WTC11 (cell line): ENCODE data around the gene SCAMP3. TPM values are rescaled to one million over a fixed set of nuclear protein-coding genes. Genes with fewer than 3 reads are reported as not detected.

Experiments
- ATAC-seq: fragments of 200-7000 bp; cut with Tn5 transposase; 2 replicates; pipeline ENCODE4 v1.10.0; 2021; ENCODE audit warnings: mild to moderate bottlenecking, moderate library complexity
- CTCF ChIA-PET: fragments of 300-600 bp; sonication (Branson Sonifier 250); formaldehyde crosslinking; loops from one replicate; lab custom pipeline; 2021; ENCODE audit warnings: antibody characterized with exemption; lab: Charles Lee
- POLR2A ChIA-PET: fragments of 350-600 bp; sonication (Branson Sonifier 250); formaldehyde crosslinking; loops from one replicate; lab custom pipeline; 2021; ENCODE audit warnings: antibody characterized with exemption; lab: Charles Lee
- DNase-seq: peaks from one replicate; pipeline ENCODE4 v3.0.0; 2021; ENCODE audit warnings: low spot score
- H3K27ac Mint-ChIP-seq: 2 replicates; pipeline ENCODE4 v1.8.0; 2021; ENCODE audit warnings: mixed read lengths
- H3K27me3 Mint-ChIP-seq: 2 replicates; pipeline ENCODE4 v1.8.0; 2021; ENCODE audit warnings: low read depth, mild to moderate bottlenecking, moderate library complexity, mixed read lengths
- H3K36me3 Mint-ChIP-seq: 2 replicates; pipeline ENCODE4 v1.8.0; 2021; ENCODE audit warnings: mixed read lengths
- H3K4me1 Mint-ChIP-seq: 2 replicates; pipeline ENCODE4 v1.8.0; 2022; ENCODE audit warnings: mixed read lengths
- H3K4me3 Mint-ChIP-seq: 2 replicates; pipeline ENCODE4 v1.8.0; 2021; ENCODE audit warnings: mild to moderate bottlenecking, moderate library complexity, mixed read lengths
- H3K9me3 Mint-ChIP-seq: 2 replicates; pipeline ENCODE4 v1.8.0; 2021; ENCODE audit warnings: mixed read lengths
- AFF4 ChIP-seq: sonication (generic); formaldehyde crosslinking; IDR thresholded peaks from 2 replicates; pipeline ENCODE4 v1.8.1; 2023; ENCODE audit warnings: mild to moderate bottlenecking, missing genetic modification reagents, borderline replicate concordance
- AR ChIP-seq: fragments of 250-450 bp; sonication (Bioruptor Pico); IDR thresholded peaks from 2 replicates; pipeline ENCODE4 v1.9.0; 2021; ENCODE audit warnings: mild to moderate bottlenecking
- ATF1 ChIP-seq: sonication (generic); formaldehyde crosslinking; IDR thresholded peaks from 2 replicates; pipeline ENCODE4 v1.8.1; 2023; ENCODE audit warnings: mild to moderate bottlenecking, moderate library complexity, missing genetic modification reagents
- ATF6 ChIP-seq: sonication (generic); formaldehyde crosslinking; IDR thresholded peaks from 2 replicates; pipeline ENCODE4 v1.8.1; 2023; ENCODE audit warnings: mild to moderate bottlenecking, missing genetic modification reagents
- CDX4 ChIP-seq: fragments of 250-450 bp; sonication (Bioruptor Pico); IDR thresholded peaks from 2 replicates; pipeline ENCODE4 v1.9.0; 2021; ENCODE audit warnings: moderate library complexity, mild to moderate bottlenecking, inconsistent platforms, borderline replicate concordance
- CREB1 ChIP-seq: sonication (generic); formaldehyde crosslinking; IDR thresholded peaks from 2 replicates; pipeline ENCODE4 v1.8.0; 2023; ENCODE audit warnings: mild to moderate bottlenecking, missing genetic modification reagents
- CTCF ChIP-seq: fragments of 200-600 bp; IDR thresholded peaks from 2 replicates; pipeline ENCODE4 v1.8.0; 2022; ENCODE audit warnings: antibody characterized with exemption
- GRHL2 ChIP-seq: fragments of 250-450 bp; sonication (Bioruptor Pico); IDR thresholded peaks from 2 replicates; pipeline ENCODE4 v1.8.0; 2022; ENCODE audit warnings: mild to moderate bottlenecking, moderate library complexity; ENCODE audit not compliant: insufficient replicate concordance, severe bottlenecking
- IRF2 ChIP-seq: sonication (generic); formaldehyde crosslinking; IDR thresholded peaks from 2 replicates; pipeline ENCODE4 v1.8.0; 2022; ENCODE audit warnings: low read depth, missing genetic modification reagents, borderline replicate concordance
- JAZF1 ChIP-seq: fragments of 250-450 bp; sonication (Bioruptor Pico); IDR thresholded peaks from 2 replicates; pipeline ENCODE4 v1.9.0; 2021; ENCODE audit warnings: moderate library complexity, mild to moderate bottlenecking, inconsistent platforms
- KAT7 ChIP-seq: sonication (generic); formaldehyde crosslinking; IDR thresholded peaks from 2 replicates; pipeline ENCODE4 v1.8.1; 2023; ENCODE audit warnings: missing genetic modification reagents, mild to moderate bottlenecking, borderline replicate concordance
- NFYB ChIP-seq: sonication (generic); formaldehyde crosslinking; conservative IDR thresholded peaks from 2 replicates; pipeline ENCODE4 v1.8.0; 2022; ENCODE audit warnings: low read depth, missing genetic modification reagents
- SMAD4 ChIP-seq: sonication (generic); formaldehyde crosslinking; IDR thresholded peaks from 2 replicates; pipeline ENCODE4 v1.8.0; 2022; ENCODE audit warnings: mild to moderate bottlenecking, missing genetic modification reagents
- TEAD1 ChIP-seq: sonication (generic); formaldehyde crosslinking; IDR thresholded peaks from 2 replicates; pipeline ENCODE4 v1.8.0; 2022; ENCODE audit warnings: mild to moderate bottlenecking, missing genetic modification reagents
- ZNF138 ChIP-seq: sonication (generic); formaldehyde crosslinking; conservative IDR thresholded peaks from 2 replicates; pipeline ENCODE4 v1.8.1; 2022; ENCODE audit warnings: mild to moderate bottlenecking, moderate library complexity, missing genetic modification reagents
- ZNF219 ChIP-seq: sonication (generic); formaldehyde crosslinking; IDR thresholded peaks from 2 replicates; pipeline ENCODE4 v1.8.0; 2023; ENCODE audit warnings: missing genetic modification reagents, mild to moderate bottlenecking, borderline replicate concordance
- ZNF423 ChIP-seq: fragments of 250-450 bp; sonication (Bioruptor Pico); IDR thresholded peaks from 2 replicates; pipeline ENCODE4 v2.1.2; 2022; ENCODE audit warnings: mild to moderate bottlenecking, moderate library complexity
- ZSCAN18 ChIP-seq: fragments of 250-450 bp; sonication (Bioruptor Pico); IDR thresholded peaks from 2 replicates; pipeline ENCODE4 v2.1.2; 2022; ENCODE audit warnings: mild to moderate bottlenecking, moderate library complexity
- total RNA-seq: library from RNA; stranded (reverse); gene quantifications from 3 replicates; pipeline ENCODE4 v1.2.3, GENCODE V29; 2021

The SCAMP3 gene
- total RNA-seq, 1 experiment from 2014 or later: 58.8 TPM

GRCh38 chr1:155250633-155251449, 11.3 kb downstream of the SCAMP3 start (continued):
- TF ChIP-seq AFF4 (no peak), ZNF423 (CRISPR knock-in tag) (no peak), CTCF (peak; percentile 99), AR (CRISPR knock-in tag) (no peak), SMAD4 (CRISPR knock-in tag) (no peak), ZSCAN18 (no peak)

GRCh38 chr1:155250246-155250632, 11.9 kb downstream of the SCAMP3 start:
- Mint-ChIP-seq H3K4me3 (peak overlapping the region; percentile 58), H3K9me3 (no peaks in the 10 kb centered on the region), H3K36me3 (peaks cover 17% of the 10 kb centered on the region), H3K27me3 (peaks cover 22% of the 10 kb centered on the region), H3K27ac (no peak overlapping the region), H3K4me1 (peaks cover 26% of the 10 kb centered on the region)
- POLR2A ChIA-PET: interaction anchor here (0.5 to 1.7 kb wide), 6 partner anchors 11 to 68 kb away, joined by 3 to 6 read pairs (median 4); partner anchors contain the start of gene CLK2
- ATAC-seq (no peak; the same call in 1 of the 2 replicates), DNase-seq (peak; percentile 31)
- TF ChIP-seq ATF6 (CRISPR knock-in tag) (no peak), GRHL2 (no peak), ZSCAN18 (no peak), CREB1 (CRISPR knock-in tag) (no peak), CDX4 (no peak), KAT7 (CRISPR knock-in tag) (no peak), JAZF1 (CRISPR knock-in tag) (no peak), ZNF138 (CRISPR knock-in tag) (no peak), ATF1 (no peak), NFYB (CRISPR knock-in tag) (no peak), IRF2 (no peak), ZNF219 (CRISPR knock-in tag) (no peak), TEAD1 (CRISPR knock-in tag) (no peak)
- CTCF ChIA-PET: interaction anchor here (0.5 to 4.8 kb wide), 63 partner anchors 9 to 479 kb away, joined by 3 to 204 read pairs (median 6); partner anchors contain the start of genes CLK2, FDPS, HCN3 and KRTCAP2
